HepG2 (cell line): ENCODE measurements around the gene SBK3. TPM values are rescaled to one million over a fixed set of nuclear protein-coding genes. Genes with fewer than 3 reads are reported as not detected.

ENCODE experiments used
- ATAC-seq: fragments of 200-7000 bp; cut with Tn5 transposase; 3 replicates; pipeline ENCODE4 v1.9.1; 2020; ENCODE audit warnings: mild to moderate bottlenecking, moderate library complexity
- BruUV-seq: library from RNA; stranded (reverse); fragments of 400-500 nt; replicated peaks from 2 replicates; lab custom pipeline; 2021; lab: Mats Ljungman, UMichigan
- CTCF ChIA-PET: fragments of 300-600 bp; formaldehyde crosslinking; extraction: SDS; loops from one replicate; lab custom pipeline; 2021; ENCODE audit warnings: low total read pairs, inconsistent platforms, low intra/inter-chr PET ratio; lab: Yijun Ruan, JAX
- POLR2A ChIA-PET: fragments of 350-600 bp; sonication (Branson Sonifier 250); formaldehyde crosslinking; loops from one replicate; lab custom pipeline; 2020; ENCODE audit warnings: antibody characterized with exemption, inconsistent platforms; lab: Yijun Ruan, JAX
- DNase-seq: peaks from one replicate; pipeline ENCODE4 v3.0.0-alpha.2; 2015; ENCODE audit warnings: low spot score
- FAIRE-seq: peaks from 3 replicates; lab custom pipeline; 2011; peaks lifted over from hg19 to GRCh38; lab: Jason Lieb, UNC
- H2AFZ ChIP-seq: one replicate; pipeline ENCODE4 v1.6.1; 2011; ENCODE audit warnings: low read length, inconsistent platforms
- H3K27ac ChIP-seq: fragments of 300-600 bp; 3 replicates; pipeline ENCODE4 v1.8.0; 2011; ENCODE audit warnings: mixed run types, mild to moderate bottlenecking, mixed read lengths, low read length, inconsistent platforms; ENCODE audit not compliant: insufficient read depth; ENCODE audit errors: extremely low read length
- H3K27me3 ChIP-seq, 2 experiments: fragments of 200-600 bp in 1 of 2; 2 replicates in 1 of 2; 3 replicates in 1 of 2; pipeline versions ENCODE4 v1.6.0 to v1.8.0; 2011; ENCODE audit warnings: low read length in 2 of 2, mild to moderate bottlenecking in 2 of 2, moderate library complexity in 2 of 2, inconsistent platforms in 1 of 2; ENCODE audit not compliant: insufficient read depth in 2 of 2, control insufficient read depth in 1 of 2
- H3K36me3 ChIP-seq, 2 experiments: fragments of 200-600 bp in 1 of 2; replicated peaks in 1 of 2; 2 replicates in 1 of 2; 3 replicates in 1 of 2; pipeline versions ENCODE4 v1.5.1 to v1.8.0; 2011; ENCODE audit warnings: low read length in 2 of 2, inconsistent platforms in 1 of 2; ENCODE audit not compliant: insufficient read depth in 2 of 2, control insufficient read depth in 1 of 2
- H3K4me1 ChIP-seq: 2 replicates; pipeline ENCODE4 v1.5.1; 2012; ENCODE audit warnings: low read length, inconsistent platforms; ENCODE audit not compliant: insufficient read depth
- H3K4me2 ChIP-seq: 2 replicates; pipeline ENCODE4 v1.6.0; 2011; ENCODE audit warnings: low read depth, low read length, inconsistent platforms
- H3K4me3 ChIP-seq, 3 experiments: fragments of 200-600 bp in 1 of 3; sonication (generic), shearing (Covaris generic) in 1 of 3; replicated peaks in 1 of 3; 2 replicates each; pipeline ENCODE4 v1.5.1; 2011 to 2016; ENCODE audit warnings: low read length in 3 of 3, inconsistent platforms in 2 of 3, low read depth in 2 of 3, mild to moderate bottlenecking in 2 of 3, control low read depth in 1 of 3, mixed read lengths in 1 of 3; ENCODE audit not compliant: insufficient read depth in 1 of 3
- H3K79me2 ChIP-seq: one replicate; pipeline ENCODE4 v1.6.1; 2011; ENCODE audit warnings: low read length, inconsistent platforms; ENCODE audit not compliant: insufficient read depth
- H3K9ac ChIP-seq: 2 replicates; pipeline ENCODE4 v1.6.0; 2011; ENCODE audit warnings: mild to moderate bottlenecking, low read depth, low read length, inconsistent platforms; ENCODE audit not compliant: insufficient read depth
- H3K9me3 ChIP-seq: 2 replicates; pipeline ENCODE4 v1.5.1; 2012; ENCODE audit warnings: mild to moderate bottlenecking, low read length
- H4K20me1 ChIP-seq: 2 replicates; pipeline ENCODE4 v1.6.0; 2011; ENCODE audit warnings: inconsistent platforms, mild to moderate bottlenecking, low read length, moderate library complexity; ENCODE audit not compliant: insufficient read depth
- AHR ChIP-seq: IDR thresholded peaks from 2 replicates; pipeline ENCODE4 v1.6.1; 2018; ENCODE audit warnings: missing genetic modification reagents, missing compliant biosample characterization
- NONO ChIP-seq, 2 experiments: fragments of 450-650 bp in 1 of 2; sonication (generic) in 1 of 2; formaldehyde crosslinking in 1 of 2; IDR thresholded peaks in 1 of 2; conservative IDR thresholded peaks in 1 of 2; 2 replicates each; pipeline versions ENCODE4 v1.6.1 to v1.8.0; 2017 to 2022; ENCODE audit warnings: mild to moderate bottlenecking in 1 of 2, missing genetic modification reagents in 1 of 2, moderate library complexity in 1 of 2
- NR2C2 ChIP-seq: sonication (generic); formaldehyde crosslinking; IDR thresholded peaks from 2 replicates; pipeline ENCODE4 v1.4.0; 2020; ENCODE audit warnings: missing genetic modification reagents, mild to moderate bottlenecking, moderate library complexity, borderline replicate concordance
- POLR2A ChIP-seq, 2 experiments: IDR thresholded peaks; 2 replicates each; pipeline ENCODE4 v1.6.1; 2011; ENCODE audit warnings: low read depth in 2 of 2, low read length in 2 of 2, mild to moderate bottlenecking in 1 of 2, moderate library complexity in 1 of 2; ENCODE audit not compliant: insufficient read depth in 1 of 2
- SRSF1 ChIP-seq: fragments of 200-400 bp; formaldehyde crosslinking; optimal IDR thresholded peaks from 2 replicates; pipeline ENCODE3; 2017; ENCODE audit warnings: mild to moderate bottlenecking, low read depth, low read length, moderate library complexity
- ZBTB38 ChIP-seq: sonication (generic); formaldehyde crosslinking; IDR thresholded peaks from 2 replicates; pipeline ENCODE4 v1.5.1; 2020; ENCODE audit warnings: mild to moderate bottlenecking, missing genetic modification reagents
- ZNF383 ChIP-seq: sonication (generic); formaldehyde crosslinking; IDR thresholded peaks from 2 replicates; pipeline ENCODE4 v1.4.0; 2020; ENCODE audit warnings: missing genetic modification reagents, mild to moderate bottlenecking, borderline replicate concordance
- ZNF703 ChIP-seq: sonication (generic); formaldehyde crosslinking; IDR thresholded peaks from 2 replicates; pipeline ENCODE4 v1.5.1; 2020; ENCODE audit warnings: missing genetic modification reagents, mild to moderate bottlenecking, moderate library complexity, borderline replicate concordance
- ZNF781 ChIP-seq: sonication (generic); formaldehyde crosslinking; IDR thresholded peaks from 2 replicates; pipeline ENCODE4 v1.5.1; 2020; ENCODE audit warnings: borderline replicate concordance, mild to moderate bottlenecking, missing genetic modification reagents; ENCODE audit errors: not compliant biosample characterization
- WGBS: methylation state at CpG from one replicate; pipeline ENCODE4 v1.1.6; 2017; ENCODE audit warnings: low lambda C conversion rate; 5-methylcytosine and 5-hydroxymethylcytosine counted together
- in situ Hi-C: cut with HindIII; loops from 2 replicates; pipeline ENCODE4 v1.10.0; 2017; ENCODE audit warnings: low pct_unique_long_range_greater_than_20kb; ENCODE audit not compliant: extremely low pct_ligation_motif_present
- intact Hi-C: fragments of 100-400 bp; cut with micrococcal nuclease; formaldehyde crosslinking; loops from one replicate; pipeline ENCODE4 v1.10.0; 2022; ENCODE audit not compliant: unreplicated experiment
- polyA plus RNA-seq, 8 experiments: library from polyadenylated mRNA; depleted of rRNA in 3 of 8; stranded (reverse) in 7 of 8; unstranded in 1 of 8; fragments of >200 nt; fragmentation: Illumina TruSeq in 4 of 8; extraction: Trizol in 4 of 8; gene quantifications; 2 replicates each; pipeline versions ENCODE4 v1.2.1 to v1.2.3, GENCODE V29; 2011 to 2016; ENCODE audit warnings: low read depth in 4 of 8, missing spikeins in 1 of 8, mixed read lengths in 1 of 8; ENCODE audit not compliant: insufficient read depth in 1 of 8
- total RNA-seq, 5 experiments: library from RNA; depleted of rRNA; stranded (reverse); fragments of >200 nt; fragmentation: Illumina TruSeq; extraction: Trizol; gene quantifications; 2 replicates each; pipeline ENCODE4 v1.2.3, GENCODE V29; 2016; ENCODE audit warnings: low read depth in 1 of 5
- TF ChIP-seq, protein P1 (sequence below): sonication (generic); formaldehyde crosslinking; conservative IDR thresholded peaks from 2 replicates; pipeline ENCODE4 v1.8.0; 2022; ENCODE audit warnings: missing genetic modification reagents

SBK3 gene
- total and polyA plus RNA-seq, 2 of the 13 experiments (the other 11 are each of a cell fraction or from before 2014, with no cell fraction given): 0.66 to 0.77 TPM

DNA sequence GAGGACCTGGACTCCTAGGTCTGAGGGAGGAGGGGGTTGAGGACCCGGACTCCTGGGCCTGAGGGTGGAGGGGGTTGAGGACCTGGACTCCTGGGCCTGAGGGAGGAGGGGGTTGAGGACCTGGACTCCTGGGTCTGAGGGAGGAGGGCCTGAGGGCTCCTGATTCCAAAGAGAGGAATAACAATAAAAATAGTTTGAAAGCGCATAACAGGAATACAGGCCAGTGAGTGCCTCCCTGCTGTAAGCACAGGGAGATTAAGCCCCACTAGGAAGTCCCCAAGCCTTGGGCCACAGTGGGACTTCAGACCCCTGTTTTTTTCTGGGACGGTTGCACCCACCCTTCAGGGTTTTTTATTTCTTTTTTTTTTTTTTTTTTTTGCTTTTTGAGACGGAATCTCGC lies 7.2 kb downstream of the SBK3 start (continued):
- no peak for TF ChIP-seq SRSF1

DNA sequence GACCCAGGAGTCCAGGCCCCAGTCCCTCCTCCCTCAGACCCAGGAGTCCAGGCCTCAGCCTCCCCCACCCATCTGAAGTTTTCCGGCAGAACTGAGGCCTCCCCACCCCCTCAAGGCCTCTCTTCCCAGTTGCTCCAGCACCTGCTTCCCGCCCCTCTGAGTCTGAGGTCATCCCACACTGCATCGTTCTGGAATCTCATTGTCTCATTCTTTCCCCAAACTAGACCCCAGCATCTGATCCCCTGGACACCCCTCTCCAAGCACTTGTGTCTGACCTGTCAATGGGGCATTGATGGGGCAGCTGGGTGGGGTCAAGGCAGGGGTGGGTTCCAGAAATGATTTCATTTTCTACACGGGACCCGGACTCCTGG lies 7.6 kb downstream of the SBK3 start:
- no peak overlapping the region for H3K4me3 ChIP-seq
- DNase-seq (no peak), ATAC-seq (no peak)
- H3K4me2 ChIP-seq: no peak overlapping the region
- no peaks in the 10 kb centered on the region for H3K79me2 ChIP-seq
- H2AFZ ChIP-seq: no peak overlapping the region
- WGBS: 4% methylated on average over 5 of the region's 5 CpGs
- H3K4me1 ChIP-seq: peaks cover 32% of the 10 kb centered on the region
- no peaks in the 10 kb centered on the region for H4K20me1 ChIP-seq
- CTCF ChIA-PET: interaction anchor here (1.9 kb wide), 1 partner anchor 21 kb away, joined by 6 read pairs; no protein-coding TSS in a partner anchor
- H3K36me3 ChIP-seq: no peaks in the 10 kb centered on the region
- no TSS peak for BruUV-seq
- H3K27me3 ChIP-seq: no peaks in the 10 kb centered on the region; a peak in 1 of 5 replicates
- in situ Hi-C loops: no loop called here
- H3K9me3 ChIP-seq: no peaks in the 10 kb centered on the region
- TF ChIP-seq NR2C2 (CRISPR knock-in tag) (no peak), ZNF781 (CRISPR knock-in tag) (no peak), ZNF383 (CRISPR knock-in tag) (no peak), NONO (IDR thresholded peaks at IDR 0.05) (no peak), NONO (CRISPR knock-in tag; conservative IDR thresholded peaks at IDR 0.05) (no peak), ZBTB38 (CRISPR knock-in tag) (no peak), ZNF703 (CRISPR knock-in tag) (no peak), POLR2A (IDR thresholded peaks at IDR 0.05; ENCODE audit: insufficient read depth in 1 of 2, low read depth in 2 of 2, low read length in 2 of 2) (no peak), AHR (CRISPR knock-in tag) (no peak)
- TF ChIP-seq, protein P1, sequence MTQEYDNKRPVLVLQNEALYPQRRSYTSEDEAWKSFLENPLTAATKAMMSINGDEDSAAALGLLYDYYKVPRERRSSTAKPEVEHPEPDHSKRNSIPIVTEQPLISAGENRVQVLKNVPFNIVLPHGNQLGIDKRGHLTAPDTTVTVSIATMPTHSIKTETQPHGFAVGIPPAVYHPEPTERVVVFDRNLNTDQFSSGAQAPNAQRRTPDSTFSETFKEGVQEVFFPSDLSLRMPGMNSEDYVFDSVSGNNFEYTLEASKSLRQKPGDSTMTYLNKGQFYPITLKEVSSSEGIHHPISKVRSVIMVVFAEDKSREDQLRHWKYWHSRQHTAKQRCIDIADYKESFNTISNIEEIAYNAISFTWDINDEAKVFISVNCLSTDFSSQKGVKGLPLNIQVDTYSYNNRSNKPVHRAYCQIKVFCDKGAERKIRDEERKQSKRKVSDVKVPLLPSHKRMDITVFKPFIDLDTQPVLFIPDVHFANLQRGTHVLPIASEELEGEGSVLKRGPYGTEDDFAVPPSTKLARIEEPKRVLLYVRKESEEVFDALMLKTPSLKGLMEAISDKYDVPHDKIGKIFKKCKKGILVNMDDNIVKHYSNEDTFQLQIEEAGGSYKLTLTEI (CRISPR knock-in tag): no peak
- TF ChIP-seq, all 625 proteins: peak for 0
- intact Hi-C loops: no loop called here
- Histone ChIP-seq H3K9ac (no peak overlapping the region), H3K27ac (no peak overlapping the region)
- no peak for FAIRE-seq
- POLR2A ChIA-PET: no interaction called here
